ENCODE measurements around the gene ARAP3. TPM values are rescaled to one million over a fixed set of nuclear protein-coding genes. Genes with fewer than 3 reads are reported as not detected.

The ARAP3 gene
- polyA plus RNA-seq, 3 donors, result 1.2 to 18.2 (median 2.2) TPM

DNA sequence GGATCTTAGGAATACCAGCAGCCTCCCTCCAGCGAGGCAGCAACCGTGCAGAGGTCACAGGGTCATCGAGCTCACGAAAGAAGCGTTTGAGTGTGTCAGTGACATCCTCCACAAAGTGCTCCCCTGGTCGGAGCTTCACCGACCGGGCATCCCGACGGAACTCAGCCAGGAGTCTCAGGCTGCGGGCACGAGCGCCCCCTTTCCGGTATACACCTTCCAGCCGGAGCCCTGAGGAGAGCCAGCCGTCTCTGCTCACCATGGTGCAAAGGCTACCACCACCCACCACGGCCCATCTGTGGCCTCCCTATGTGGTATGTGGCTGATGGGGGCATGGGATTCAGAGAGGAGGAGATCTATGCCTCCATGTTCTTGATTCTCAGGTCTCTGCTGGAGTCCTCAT, 20.0 kb downstream of the ARAP3 start:
- H3K4me2 ChIP-seq (replicated peaks; ENCODE audit: extremely low read depth, low read length, poor library complexity, severe bottlenecking), result no peak overlapping the region
- H3K9ac ChIP-seq (ENCODE audit: insufficient read depth, low read length, poor library complexity, severe bottlenecking), result no peak overlapping the region
- no peak overlapping the region for H2AFZ ChIP-seq (ENCODE audit: insufficient read depth, low read depth, low read length, poor library complexity, severe bottlenecking)
- H4K20me1 ChIP-seq (ENCODE audit: insufficient read depth, low read length), result peaks cover 6% of the 10 kb centered on the region
- H3K79me2 ChIP-seq (ENCODE audit: insufficient read depth, low read length), result no peaks in the 10 kb centered on the region
- TF ChIP-seq, protein P1, sequence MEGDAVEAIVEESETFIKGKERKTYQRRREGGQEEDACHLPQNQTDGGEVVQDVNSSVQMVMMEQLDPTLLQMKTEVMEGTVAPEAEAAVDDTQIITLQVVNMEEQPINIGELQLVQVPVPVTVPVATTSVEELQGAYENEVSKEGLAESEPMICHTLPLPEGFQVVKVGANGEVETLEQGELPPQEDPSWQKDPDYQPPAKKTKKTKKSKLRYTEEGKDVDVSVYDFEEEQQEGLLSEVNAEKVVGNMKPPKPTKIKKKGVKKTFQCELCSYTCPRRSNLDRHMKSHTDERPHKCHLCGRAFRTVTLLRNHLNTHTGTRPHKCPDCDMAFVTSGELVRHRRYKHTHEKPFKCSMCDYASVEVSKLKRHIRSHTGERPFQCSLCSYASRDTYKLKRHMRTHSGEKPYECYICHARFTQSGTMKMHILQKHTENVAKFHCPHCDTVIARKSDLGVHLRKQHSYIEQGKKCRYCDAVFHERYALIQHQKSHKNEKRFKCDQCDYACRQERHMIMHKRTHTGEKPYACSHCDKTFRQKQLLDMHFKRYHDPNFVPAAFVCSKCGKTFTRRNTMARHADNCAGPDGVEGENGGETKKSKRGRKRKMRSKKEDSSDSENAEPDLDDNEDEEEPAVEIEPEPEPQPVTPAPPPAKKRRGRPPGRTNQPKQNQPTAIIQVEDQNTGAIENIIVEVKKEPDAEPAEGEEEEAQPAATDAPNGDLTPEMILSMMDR (IDR thresholded peaks at IDR 0.05), result no peak
- H3K36me3 ChIP-seq (replicated peaks in 1 of 2; ENCODE audit: control insufficient read depth in 1 of 2, insufficient read depth in 2 of 2, low read length in 2 of 2), result peaks cover 46 to 65% of the 10 kb centered on the region in 2 donors
- no peaks in the 10 kb centered on the region for H3K9me3 ChIP-seq (replicated peaks in 1 of 2; ENCODE audit: control insufficient read depth in 1 of 2, insufficient read depth in 1 of 2, low read length in 2 of 2)
- intact Hi-C loops (cut with micrococcal nuclease), result loop anchor here in 1 of 2 donors (10.0 kb wide), 1 partner anchor 153 kb away; no protein-coding TSS in a partner anchor
- WGBS (ENCODE audit: insufficient coverage), result 95% methylated on average over 5 of the region's 17 CpGs
- H3K9me3 Mint-ChIP-seq, result peaks cover 0 to 3% (median 0%) of the 10 kb centered on the region in 7 donors
- no peak for DNase-seq
- peaks cover 60 to 62% of the 10 kb centered on the region in 2 donors for H3K36me3 Mint-ChIP-seq
- no peak overlapping the region for H3K27ac Mint-ChIP-seq
- peaks cover 4% of the 10 kb centered on the region for H3K4me1 Mint-ChIP-seq
- H3K4me1 ChIP-seq (ENCODE audit: control insufficient read depth in 1 of 2, insufficient read depth in 2 of 2, low read length in 2 of 2), result peaks cover 5 to 6% of the 10 kb centered on the region in 2 donors
- H3K4me3 ChIP-seq (replicated peaks in 1 of 3; ENCODE audit: low read depth in 2 of 3, low read length in 3 of 3), result no peak overlapping the region
- H3K4me3 Mint-ChIP-seq, result no peak overlapping the region
- H3K27ac ChIP-seq (ENCODE audit: low read depth in 1 of 2, low read length in 2 of 2), result no peak overlapping the region
- H3K27me3 ChIP-seq (ENCODE audit: control insufficient read depth in 2 of 2, insufficient read depth in 2 of 2, low read length in 2 of 2), result no peaks in the 10 kb centered on the region
- no peaks in the 10 kb centered on the region for H3K27me3 Mint-ChIP-seq (ENCODE audit: low read depth in 3 of 3)

DNA sequence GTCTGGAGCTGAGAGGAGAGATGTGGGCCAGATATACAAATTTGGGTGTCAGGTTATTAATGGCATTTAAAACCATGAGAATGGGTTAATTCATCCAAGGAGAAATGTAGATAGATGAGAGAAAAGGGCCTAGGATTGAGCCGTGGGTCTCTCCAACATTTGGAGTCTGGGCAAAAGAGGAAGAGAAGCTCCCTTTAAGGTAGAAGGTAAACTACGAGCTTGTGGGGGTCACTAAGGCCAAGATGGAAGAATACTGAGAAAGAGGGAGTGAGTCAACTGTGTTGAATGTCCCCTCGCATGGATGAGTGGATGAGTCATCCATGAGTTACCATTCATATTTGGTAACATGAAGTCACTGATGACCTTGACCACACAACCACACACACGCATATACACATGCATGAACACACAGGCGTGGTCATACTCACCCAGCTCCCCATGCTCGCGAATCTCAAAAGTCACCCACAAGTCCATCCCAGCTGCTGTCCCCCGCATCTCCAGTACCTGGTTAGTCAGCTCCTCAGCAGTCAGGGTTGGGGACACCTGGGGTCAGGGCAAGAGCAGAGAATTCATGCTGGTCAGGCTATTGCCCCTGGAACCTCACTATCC, 24.0 kb downstream of the ARAP3 start:
- Mint-ChIP-seq H3K27ac (peak overlapping the region in 1 of 7 donors; percentile 25), H3K27me3 (ENCODE audit: low read depth in 3 of 3) (peaks cover 0 to 2% (median 0%) of the 10 kb centered on the region in 3 donors), H3K4me3 (no peak overlapping the region), H3K9me3 (peaks cover 0 to 5% (median 0%) of the 10 kb centered on the region in 7 donors), H3K36me3 (peaks cover 82% of the 10 kb centered on the region in 2 donors), H3K4me1 (no peaks in the 10 kb centered on the region)
- intact Hi-C loops (cut with micrococcal nuclease), result no loop called here
- Histone ChIP-seq H3K27ac (ENCODE audit: low read depth in 1 of 2, low read length in 2 of 2) (no peak overlapping the region), H3K9me3 (replicated peaks in 1 of 2; ENCODE audit: control insufficient read depth in 1 of 2, insufficient read depth in 1 of 2, low read length in 2 of 2) (no peaks in the 10 kb centered on the region), H3K4me2 (replicated peaks; ENCODE audit: extremely low read depth, low read length, poor library complexity, severe bottlenecking) (no peak overlapping the region), H3K79me2 (ENCODE audit: insufficient read depth, low read length) (no peaks in the 10 kb centered on the region), H2AFZ (ENCODE audit: insufficient read depth, low read depth, low read length, poor library complexity, severe bottlenecking) (no peak overlapping the region), H4K20me1 (ENCODE audit: insufficient read depth, low read length) (no peaks in the 10 kb centered on the region), H3K27me3 (ENCODE audit: control insufficient read depth in 2 of 2, insufficient read depth in 2 of 2, low read length in 2 of 2) (no peaks in the 10 kb centered on the region), H3K4me1 (ENCODE audit: control insufficient read depth in 1 of 2, insufficient read depth in 2 of 2, low read length in 2 of 2) (no peaks in the 10 kb centered on the region), H3K4me3 (replicated peaks in 1 of 3; ENCODE audit: low read depth in 2 of 3, low read length in 3 of 3) (no peak overlapping the region), H3K9ac (ENCODE audit: insufficient read depth, low read length, poor library complexity, severe bottlenecking) (no peak overlapping the region), H3K36me3 (replicated peaks in 1 of 2; ENCODE audit: control insufficient read depth in 1 of 2, insufficient read depth in 2 of 2, low read length in 2 of 2) (peaks cover 63 to 84% of the 10 kb centered on the region in 2 donors)
- DNase-seq, result peak in 2 of 3 donors; percentile 7 to 58
- TF ChIP-seq, protein P1 (IDR thresholded peaks at IDR 0.05), result no peak
- 83% methylated on average over 6 of the region's 8 CpGs for WGBS (ENCODE audit: insufficient coverage)
